ENCODE results near the gene PRICKLE3.

DNA sequence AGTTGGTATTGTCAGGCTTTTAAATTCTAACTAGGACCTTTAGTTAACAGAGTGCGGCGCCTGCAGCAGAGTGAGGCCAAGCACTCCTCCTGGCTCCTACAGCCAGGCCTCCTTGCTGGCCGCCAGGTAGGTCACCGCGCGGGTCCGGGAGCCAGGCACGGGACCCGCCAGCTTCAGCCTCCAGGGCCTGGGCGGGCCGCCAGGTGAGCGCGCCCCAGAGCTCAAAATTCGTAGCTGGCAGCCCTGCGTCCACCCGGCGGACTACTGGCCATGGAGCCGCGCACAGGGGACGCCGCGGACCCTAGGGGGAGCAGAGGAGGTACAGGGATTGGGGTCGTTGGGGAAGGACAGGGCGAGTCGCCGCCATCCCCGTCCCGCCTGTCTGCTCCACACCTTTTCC, 23.6 kb downstream of the PRICKLE3 start, which contains the start of gene MAGIX:
- TF ChIP-seq, protein P1, sequence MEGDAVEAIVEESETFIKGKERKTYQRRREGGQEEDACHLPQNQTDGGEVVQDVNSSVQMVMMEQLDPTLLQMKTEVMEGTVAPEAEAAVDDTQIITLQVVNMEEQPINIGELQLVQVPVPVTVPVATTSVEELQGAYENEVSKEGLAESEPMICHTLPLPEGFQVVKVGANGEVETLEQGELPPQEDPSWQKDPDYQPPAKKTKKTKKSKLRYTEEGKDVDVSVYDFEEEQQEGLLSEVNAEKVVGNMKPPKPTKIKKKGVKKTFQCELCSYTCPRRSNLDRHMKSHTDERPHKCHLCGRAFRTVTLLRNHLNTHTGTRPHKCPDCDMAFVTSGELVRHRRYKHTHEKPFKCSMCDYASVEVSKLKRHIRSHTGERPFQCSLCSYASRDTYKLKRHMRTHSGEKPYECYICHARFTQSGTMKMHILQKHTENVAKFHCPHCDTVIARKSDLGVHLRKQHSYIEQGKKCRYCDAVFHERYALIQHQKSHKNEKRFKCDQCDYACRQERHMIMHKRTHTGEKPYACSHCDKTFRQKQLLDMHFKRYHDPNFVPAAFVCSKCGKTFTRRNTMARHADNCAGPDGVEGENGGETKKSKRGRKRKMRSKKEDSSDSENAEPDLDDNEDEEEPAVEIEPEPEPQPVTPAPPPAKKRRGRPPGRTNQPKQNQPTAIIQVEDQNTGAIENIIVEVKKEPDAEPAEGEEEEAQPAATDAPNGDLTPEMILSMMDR (IDR thresholded peaks at IDR 0.05), result no peak
- TF ChIP-seq EP300 (IDR thresholded peaks at IDR 0.05; ENCODE audit: low read depth) (no peak), POLR2A (IDR thresholded peaks at IDR 0.05) (no peak), POLR2AphosphoS5 (IDR thresholded peaks at IDR 0.05) (no peak)
